WI38 (cell line): ENCODE data around the gene CCDC88C.

Source experiments
- H3K4me3 ChIP-seq: 2 replicates; pipeline ENCODE4 v1.5.1; 2011; ENCODE audit warnings: low read depth, mild to moderate bottlenecking, control low read depth, low read length
- TF ChIP-seq, protein P1 (sequence below): IDR thresholded peaks from 2 replicates; pipeline ENCODE4 v1.5.1; 2012; ENCODE audit warnings: low read depth, mild to moderate bottlenecking, control low read depth, low read length

The CCDC88C gene

DNA sequence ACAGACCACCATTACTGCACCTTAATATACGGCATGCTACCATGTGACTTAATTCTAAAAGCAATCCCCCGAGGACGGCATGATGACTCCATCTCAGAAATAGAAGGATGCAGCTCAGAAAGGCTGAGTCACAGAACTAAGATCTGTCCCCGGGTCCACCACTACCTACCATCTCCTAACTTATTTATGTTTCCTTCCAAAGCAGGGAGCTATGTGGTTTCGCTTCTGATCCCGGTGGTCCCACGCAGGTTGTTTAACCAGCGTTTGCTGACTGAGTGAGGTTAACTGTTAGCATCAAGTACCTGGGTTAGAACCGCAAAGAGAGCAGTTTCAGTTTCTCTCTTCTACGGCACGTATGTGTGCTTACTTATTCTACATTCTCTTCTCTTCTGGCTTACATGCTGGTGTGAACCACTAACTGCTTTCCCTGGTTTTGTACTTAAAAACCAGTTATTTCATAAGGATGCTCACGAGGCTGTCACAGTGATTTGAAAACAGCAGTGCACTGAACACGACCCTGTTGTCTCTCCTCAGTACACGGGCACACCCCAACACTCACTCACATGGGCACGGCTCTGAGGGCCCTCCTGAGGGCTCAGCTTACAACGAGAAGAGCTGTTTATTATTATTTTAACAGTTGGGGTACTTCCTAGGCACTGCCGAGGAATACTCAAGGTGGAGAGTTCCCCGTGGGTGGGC lies 66.7 kb downstream of the CCDC88C start:
- H3K4me3 ChIP-seq: no peak overlapping the region
- TF ChIP-seq, protein P1, sequence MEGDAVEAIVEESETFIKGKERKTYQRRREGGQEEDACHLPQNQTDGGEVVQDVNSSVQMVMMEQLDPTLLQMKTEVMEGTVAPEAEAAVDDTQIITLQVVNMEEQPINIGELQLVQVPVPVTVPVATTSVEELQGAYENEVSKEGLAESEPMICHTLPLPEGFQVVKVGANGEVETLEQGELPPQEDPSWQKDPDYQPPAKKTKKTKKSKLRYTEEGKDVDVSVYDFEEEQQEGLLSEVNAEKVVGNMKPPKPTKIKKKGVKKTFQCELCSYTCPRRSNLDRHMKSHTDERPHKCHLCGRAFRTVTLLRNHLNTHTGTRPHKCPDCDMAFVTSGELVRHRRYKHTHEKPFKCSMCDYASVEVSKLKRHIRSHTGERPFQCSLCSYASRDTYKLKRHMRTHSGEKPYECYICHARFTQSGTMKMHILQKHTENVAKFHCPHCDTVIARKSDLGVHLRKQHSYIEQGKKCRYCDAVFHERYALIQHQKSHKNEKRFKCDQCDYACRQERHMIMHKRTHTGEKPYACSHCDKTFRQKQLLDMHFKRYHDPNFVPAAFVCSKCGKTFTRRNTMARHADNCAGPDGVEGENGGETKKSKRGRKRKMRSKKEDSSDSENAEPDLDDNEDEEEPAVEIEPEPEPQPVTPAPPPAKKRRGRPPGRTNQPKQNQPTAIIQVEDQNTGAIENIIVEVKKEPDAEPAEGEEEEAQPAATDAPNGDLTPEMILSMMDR: no peak

DNA sequence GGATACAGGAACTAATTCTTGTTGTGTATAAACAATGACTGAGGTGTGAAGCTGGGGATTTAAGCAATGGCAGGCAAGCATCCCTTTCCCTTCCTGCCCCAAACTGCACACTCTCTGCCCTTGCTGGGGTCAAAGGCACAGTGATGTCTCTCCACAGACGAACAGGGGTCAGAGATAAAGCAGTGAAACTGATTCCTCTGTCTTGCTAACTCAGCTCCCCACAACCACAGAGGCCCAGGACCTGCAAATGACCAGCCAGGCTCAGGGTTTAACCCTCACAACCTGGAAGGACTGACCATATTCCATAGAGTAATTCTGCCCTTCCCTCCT lies 67.2 kb downstream of the CCDC88C start:
- no peak overlapping the region for H3K4me3 ChIP-seq
- TF ChIP-seq, protein P1: no peak

DNA sequence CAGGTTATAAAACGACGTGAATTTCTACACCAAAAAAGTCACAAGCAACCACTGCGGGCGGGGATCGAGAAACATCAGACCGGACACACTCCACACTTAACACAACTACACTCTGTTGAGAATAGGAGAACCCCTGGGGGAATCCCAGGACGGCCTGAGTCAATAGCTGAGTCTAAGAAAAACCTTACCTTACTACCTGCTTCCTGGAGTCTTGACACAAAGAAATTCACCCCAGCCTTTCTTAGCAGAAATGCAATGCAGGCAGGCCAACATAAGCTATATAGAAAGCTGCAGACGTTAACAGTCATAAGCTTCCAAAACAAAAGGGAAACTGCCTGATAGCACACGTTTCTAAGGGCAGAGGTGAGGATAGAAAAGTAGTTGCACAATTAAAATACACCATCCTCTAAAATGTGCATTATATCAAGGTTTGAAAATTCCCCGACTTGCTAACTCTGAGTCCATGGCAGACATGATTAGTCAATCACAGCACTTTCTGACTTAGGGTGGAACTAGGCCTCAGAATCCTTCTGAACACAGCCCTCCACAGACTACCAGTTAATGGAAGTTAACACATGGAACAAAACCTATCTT lies 68.0 kb downstream of the CCDC88C start:
- TF ChIP-seq, protein P1: no peak

DNA sequence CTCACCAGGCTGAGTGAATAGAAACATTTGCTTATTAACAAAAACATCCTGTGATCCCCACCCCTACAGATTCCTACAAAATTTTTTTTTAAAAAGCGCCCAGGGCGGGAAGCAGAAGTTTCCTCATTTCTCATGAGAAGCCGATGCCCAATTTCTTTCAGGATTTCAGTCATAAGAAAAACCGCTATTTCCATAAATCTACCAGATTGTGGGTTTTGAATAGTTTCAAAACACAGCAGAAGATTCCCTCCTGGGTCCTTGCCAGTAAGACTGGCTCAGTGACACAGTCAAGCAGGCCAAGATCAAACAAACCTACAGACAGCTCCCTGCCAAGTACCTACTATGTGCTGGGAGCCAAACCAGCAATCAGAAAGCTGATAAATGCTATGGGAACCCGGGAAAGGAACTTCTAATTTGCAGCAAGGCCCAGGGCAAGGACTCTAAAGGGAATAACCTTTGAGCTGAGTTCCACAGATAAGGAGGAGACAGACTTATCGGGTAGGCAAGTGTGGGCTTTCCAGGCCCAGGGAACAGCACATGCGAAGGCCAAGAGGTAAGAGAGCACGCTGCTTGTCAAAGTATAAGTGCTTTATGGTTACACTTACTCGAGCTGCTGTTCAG lies 68.7 kb downstream of the CCDC88C start:
- TF ChIP-seq, protein P1: no peak
- H3K4me3 ChIP-seq: no peak overlapping the region

More for the DNA sequence above, 68.0 kb downstream of the CCDC88C start:
- H3K4me3 ChIP-seq: no peak overlapping the region

DNA sequence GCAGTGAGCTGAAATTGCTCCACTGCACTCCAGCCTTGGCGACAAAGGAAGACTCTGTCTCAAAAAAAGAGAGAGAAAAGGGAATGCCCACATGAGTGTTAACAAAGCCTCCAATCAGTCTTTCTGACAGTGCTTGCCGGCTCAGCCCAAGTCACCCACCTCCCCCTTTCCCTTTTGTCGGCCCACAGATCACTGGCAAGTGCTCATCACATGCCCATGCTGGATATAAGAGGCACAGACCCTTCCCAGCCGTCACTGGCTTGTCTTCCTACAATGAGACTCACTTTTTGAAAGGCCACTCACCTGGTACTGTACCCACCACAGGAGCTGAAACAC lies 70.8 kb downstream of the CCDC88C start:
- H3K4me3 ChIP-seq: no peak overlapping the region
- TF ChIP-seq, protein P1: no peak

DNA sequence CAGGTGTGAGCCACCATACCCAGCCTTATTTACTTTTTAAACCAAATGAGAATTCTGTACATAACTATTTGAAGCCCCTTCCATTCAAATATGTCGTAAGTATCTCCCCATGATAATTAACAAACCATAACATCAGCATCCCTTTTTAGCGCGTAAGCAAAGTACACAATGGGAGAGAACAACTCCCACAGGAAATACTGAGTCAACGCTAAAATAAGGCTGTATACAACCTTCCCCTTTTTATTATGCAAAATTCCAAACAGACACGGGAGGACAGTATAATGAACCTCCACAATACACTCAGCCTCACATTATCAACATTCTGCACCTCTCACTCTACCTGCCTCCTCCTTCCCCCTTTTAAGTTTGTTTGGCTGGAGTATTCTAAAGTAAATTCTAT lies 73.5 kb downstream of the CCDC88C start:
- H3K4me3 ChIP-seq: no peak overlapping the region
- TF ChIP-seq, protein P1: no peak

DNA sequence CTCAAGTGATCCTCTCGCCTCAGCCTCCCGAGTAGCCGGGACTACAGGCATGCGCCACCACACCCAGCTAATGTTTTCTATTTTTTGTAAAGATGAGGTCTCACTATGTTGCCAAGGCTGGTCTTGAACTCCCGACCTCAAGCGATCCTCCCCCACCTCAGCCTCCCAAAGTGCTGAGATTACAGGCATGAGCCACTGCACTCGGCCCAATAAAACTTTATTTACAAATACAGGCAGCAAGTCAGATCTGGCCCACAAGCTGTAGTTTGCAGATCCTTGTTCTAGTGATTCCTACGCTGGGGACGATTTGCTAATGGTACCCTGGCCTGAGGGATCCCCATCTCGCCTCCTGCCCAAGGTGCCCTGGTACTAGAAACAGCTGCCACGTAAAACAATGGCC lies 74.6 kb downstream of the CCDC88C start:
- TF ChIP-seq, protein P1: no peak

More for the DNA sequence above, 74.6 kb downstream of the CCDC88C start:
- H3K4me3 ChIP-seq: no peak overlapping the region
